NCI-H1930 (cell line): ENCODE results near the gene OR1S2.
"Not testable (repeated sequence)": the region's sequence is repeated elsewhere in the genome, so short reads cannot be mapped to it uniquely, and the experiment has no call there.

Experiments
- DNase-seq, 2 experiments: peaks; one replicate each; lab custom pipeline; 2025; lab: John Stamatoyannopoulos, UW

The OR1S2 gene

DNA sequence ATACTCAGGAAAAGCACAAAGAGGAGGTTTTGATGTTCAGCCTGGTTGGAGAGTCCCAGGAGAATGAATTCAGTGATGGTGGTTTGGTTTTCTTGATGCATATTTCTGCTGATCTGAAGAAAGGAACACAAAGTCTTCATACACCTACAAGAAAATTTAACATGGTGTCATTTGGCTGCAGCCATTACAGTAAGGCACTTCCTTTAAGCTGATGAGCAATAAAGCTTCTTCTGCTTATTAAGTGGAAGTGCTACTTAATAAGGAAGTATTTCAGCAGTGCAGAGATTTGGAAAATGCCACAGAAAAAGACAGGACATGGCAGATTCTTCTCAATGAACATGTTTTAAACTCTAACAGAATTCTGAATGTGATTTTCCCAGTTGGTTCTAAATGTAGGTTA lies at the start of gene OR1S2:
Gene OR1S2, minus strand, starts transcription at position 101 of the 400 bp plus-strand sequence. Its CDS starts 0 bp downstream, at position 101.
- DNase-seq, result no peak

DNA sequence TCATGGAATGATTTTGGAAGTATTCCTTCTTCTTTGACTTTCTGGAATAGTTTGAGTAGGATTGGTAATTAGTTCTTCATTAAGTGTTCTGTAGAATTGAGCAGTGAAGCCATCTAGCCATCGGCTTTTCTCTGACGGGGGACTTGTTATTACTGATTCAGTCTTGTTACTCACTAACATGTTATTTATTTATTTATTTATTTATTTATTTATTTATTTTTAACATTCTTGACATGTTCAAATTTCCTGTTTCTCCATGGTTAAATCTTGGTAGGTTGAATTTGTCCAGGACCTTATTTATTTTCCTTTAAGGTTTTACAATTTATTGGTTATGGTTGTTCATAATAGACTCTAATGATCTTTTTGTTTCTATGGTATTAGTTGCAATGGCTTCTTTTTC lies 40.0 kb upstream of the OR1S2 start:
- no peak for DNase-seq

- no peak for DNase-seq
Measured at GRCh38 chr11:58227956-58228615, 24.1 kb upstream of the OR1S2 start.

DNA sequence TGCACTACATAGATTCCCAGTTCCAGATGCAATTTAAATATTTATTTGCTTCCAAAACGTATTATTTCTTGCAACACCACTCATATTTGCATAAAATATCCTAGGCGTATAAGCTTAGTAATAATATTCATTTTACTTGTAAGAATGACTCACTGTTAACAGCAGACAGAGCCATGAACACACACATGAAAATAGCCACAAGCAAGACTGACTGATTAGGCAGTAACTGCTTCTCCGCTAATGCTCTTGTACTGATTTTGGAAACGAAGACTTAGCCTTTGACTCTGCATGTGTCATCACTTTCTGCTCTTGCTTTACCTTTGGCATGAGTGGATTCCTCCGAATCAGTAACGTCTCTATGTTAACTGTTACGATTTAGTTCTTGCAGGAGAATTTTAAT lies 18.8 kb upstream of the OR1S2 start:
- DNase-seq, result no peak

- no peak for DNase-seq
Measured at GRCh38 chr11:58216476-58216875, 12.5 kb upstream of the OR1S2 start.

- DNase-seq, result not testable (repeated sequence)
Measured at GRCh38 chr11:58212420-58212819, 8.5 kb upstream of the OR1S2 start, which contains the start of gene OR1S1. Gene OR1S1 (plus strand): TSS chr11:58212720.

- DNase-seq, result no peak
Measured at GRCh38 chr11:58199271-58199670, 4.7 kb downstream of the OR1S2 start.

- DNase-seq, result no peak
Measured at GRCh38 chr11:58195939-58196338, 8.0 kb downstream of the OR1S2 start.

- no peak for DNase-seq
Measured at GRCh38 chr11:58193391-58193790, 10.6 kb downstream of the OR1S2 start.

- DNase-seq, result no peak
Measured at GRCh38 chr11:58192229-58192628, 11.7 kb downstream of the OR1S2 start.

- DNase-seq, result no peak
Measured at GRCh38 chr11:58188770-58189169, 15.2 kb downstream of the OR1S2 start, which contains the start of gene OR9Q2. Gene OR9Q2 (plus strand): TSS chr11:58189070. CDS start chr11:58190491, 1,421 bp downstream.

DNA sequence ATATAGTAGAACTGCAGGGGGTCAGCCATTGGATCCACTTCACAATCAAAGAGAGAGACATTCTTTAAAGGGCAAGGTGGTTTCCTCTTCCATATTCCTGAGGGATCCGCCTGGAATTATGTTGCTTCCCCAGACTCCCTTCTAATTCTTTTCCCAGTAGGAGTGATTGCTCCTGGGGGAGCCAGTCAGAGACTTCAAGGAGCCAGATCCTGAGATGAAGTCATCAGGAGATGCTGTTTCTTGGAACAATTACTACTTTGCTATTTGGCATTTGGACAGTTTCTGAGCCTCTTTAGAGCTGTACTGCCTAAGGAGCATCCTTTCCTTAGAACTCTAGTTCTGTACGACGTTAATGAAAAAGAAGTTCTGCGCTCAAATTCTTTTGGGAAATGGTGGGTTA lies 17.0 kb downstream of the OR1S2 start:
- DNase-seq, result no peak

DNA sequence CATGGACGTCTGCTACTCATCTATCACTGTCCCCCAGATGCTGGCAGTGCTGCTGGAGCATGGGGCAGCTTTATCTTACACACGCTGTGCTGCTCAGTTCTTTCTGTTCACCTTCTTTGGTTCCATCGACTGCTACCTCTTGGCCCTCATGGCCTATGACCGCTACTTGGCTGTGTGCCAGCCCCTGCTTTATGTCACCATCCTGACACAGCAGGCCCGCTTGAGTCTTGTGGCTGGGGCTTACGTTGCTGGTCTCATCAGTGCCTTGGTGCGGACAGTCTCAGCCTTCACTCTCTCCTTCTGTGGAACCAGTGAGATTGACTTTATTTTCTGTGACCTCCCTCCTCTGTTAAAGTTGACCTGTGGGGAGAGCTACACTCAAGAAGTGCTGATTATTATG lies 24.3 kb downstream of the OR1S2 start:
- no peak for DNase-seq

DNA sequence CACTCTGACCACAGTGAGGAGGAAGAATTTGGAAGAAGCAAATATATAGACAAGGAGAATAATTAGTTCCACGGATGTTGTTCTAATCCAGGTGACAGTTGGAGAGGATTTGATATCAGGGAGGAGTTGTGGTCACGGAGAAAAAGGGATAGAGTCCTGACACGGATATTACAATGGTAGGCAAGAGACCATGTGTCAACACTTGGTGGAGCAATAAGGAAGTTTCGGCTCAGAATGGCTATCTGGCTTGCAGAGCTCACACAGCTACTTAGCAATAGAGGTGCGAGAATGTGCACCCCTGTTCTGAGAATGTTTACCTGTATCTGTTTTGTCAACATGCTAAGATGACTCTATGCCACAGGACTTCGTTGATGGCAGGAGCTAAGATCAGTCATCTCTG lies 25.5 kb downstream of the OR1S2 start:
- DNase-seq, result no peak

- no peak for DNase-seq
Measured at GRCh38 chr11:58177409-58178054, 26.4 kb downstream of the OR1S2 start.

GRCh38 chr11:58165504-58166106 lies 38.3 kb downstream of the OR1S2 start:
- no peak for DNase-seq

DNA sequence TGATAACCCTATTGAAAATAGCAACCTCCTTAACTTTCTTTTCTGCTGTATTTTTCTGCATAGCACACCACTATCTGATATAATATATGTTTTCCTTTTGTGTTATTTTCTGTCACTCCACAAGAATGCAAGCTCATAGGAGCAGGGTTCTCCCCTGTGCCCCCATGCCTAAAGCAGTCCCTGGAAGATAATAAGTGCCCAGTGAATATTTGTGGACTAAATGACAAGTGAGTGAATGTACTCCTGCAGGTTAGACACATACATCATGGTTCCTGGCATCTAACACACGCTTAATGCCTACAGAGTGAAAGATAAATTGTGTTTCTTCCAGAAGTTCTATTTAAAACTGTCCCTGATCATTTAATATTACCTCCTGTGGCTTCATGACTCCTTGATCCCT lies 39.0 kb downstream of the OR1S2 start:
- no peak for DNase-seq

- DNase-seq, result no peak
Measured at GRCh38 chr11:58164389-58164788, 39.6 kb downstream of the OR1S2 start.
